ENCODE results near the gene PELO.
"Not testable (repeated sequence)": the region's sequence is repeated elsewhere in the genome, so short reads cannot be mapped to it uniquely, and the experiment has no call there.

- TF ChIP-seq CTCF (IDR thresholded peaks at IDR 0.05; ENCODE audit: insufficient read depth, low read length, poor library complexity, severe bottlenecking); EZH2phosphoT487 (conservative IDR thresholded peaks at IDR 0.05; ENCODE audit: low read length): not testable (repeated sequence)
Observed at GRCh38 chr5:52744867-52745458, 42.8 kb upstream of the PELO start.
